OCI-LY7 (cell line): ENCODE data around the gene BHLHE41.

Experiments used
- CTCF ChIP-seq: fragments of 200-600 bp; sonication (generic); conservative IDR thresholded peaks from 2 replicates; pipeline ENCODE4 v1.5.1; 2014; ENCODE audit warnings: mild to moderate bottlenecking, antibody characterized with exemption, low read length, moderate library complexity, mixed read lengths
- EZH2phosphoT487 ChIP-seq: fragments of 200-600 bp; sonication (generic); IDR thresholded peaks from 2 replicates; pipeline ENCODE4 v1.6.1; 2018; ENCODE audit warnings: low read depth, borderline replicate concordance, mild to moderate bottlenecking, mixed run types, antibody characterized with exemption, low read length, moderate library complexity, mixed read lengths

- no peak for TF ChIP-seq CTCF
- no peak for TF ChIP-seq EZH2phosphoT487
These were observed 28.8 kb upstream of the BHLHE41 start for GRCh38 chr12:26153421-26154154.
